ENCODE results near the gene DEPDC4. TPM values are rescaled to one million over a fixed set of nuclear protein-coding genes. Genes with fewer than 3 reads are reported as not detected.
A peak's percentile ranks its signal among the peaks of the same experiment; 100 is the strongest.

Gene DEPDC4
- total RNA-seq, 1 donor from 2014 or later = 0.47 TPM

GRCh38 chr12:100208834-100209233, 58.0 kb downstream of the DEPDC4 start:
- intact Hi-C loops (cut with micrococcal nuclease) = no loop called here
- no peak for DNase-seq
- Histone ChIP-seq H3K27ac (replicated peaks) (no peak overlapping the region), H3K27me3 (ENCODE audit: low read depth) (no peaks in the 10 kb centered on the region), H3K9me3 (replicated peaks) (no peaks in the 10 kb centered on the region), H3K36me3 (peaks cover 82% of the 10 kb centered on the region), H3K4me1 (no peaks in the 10 kb centered on the region), H3K4me3 (no peak overlapping the region)
- TF ChIP-seq CTCF (IDR thresholded peaks at IDR 0.05; ENCODE audit: borderline replicate concordance) = no peak

GRCh38 chr12:100207311-100207710, 59.6 kb downstream of the DEPDC4 start:
- no peak overlapping the region for H3K4me3 ChIP-seq
- H3K9me3 ChIP-seq (replicated peaks) = no peaks in the 10 kb centered on the region
- no peak for DNase-seq
- intact Hi-C loops (cut with micrococcal nuclease) = no loop called here
- H3K27me3 ChIP-seq (ENCODE audit: low read depth) = no peaks in the 10 kb centered on the region
- H3K36me3 ChIP-seq = peaks cover 71% of the 10 kb centered on the region
- peaks cover 3% of the 10 kb centered on the region for H3K4me1 ChIP-seq
- TF ChIP-seq CTCF (IDR thresholded peaks at IDR 0.05; ENCODE audit: borderline replicate concordance) = no peak
- H3K27ac ChIP-seq (replicated peaks) = no peak overlapping the region

- no peak for TF ChIP-seq CTCF (IDR thresholded peaks at IDR 0.05; ENCODE audit: borderline replicate concordance)
- peaks cover 17% of the 10 kb centered on the region for H3K36me3 ChIP-seq
- H3K4me1 ChIP-seq = peaks cover 35% of the 10 kb centered on the region
- intact Hi-C loops (cut with micrococcal nuclease) = no loop called here
- DNase-seq = no peak
- H3K9me3 ChIP-seq (replicated peaks) = no peaks in the 10 kb centered on the region
- H3K27ac ChIP-seq (replicated peaks) = no peak overlapping the region
- no peaks in the 10 kb centered on the region for H3K27me3 ChIP-seq (ENCODE audit: low read depth)
- peak overlapping the region; percentile 93 for H3K4me3 ChIP-seq
These were observed 65.1 kb downstream of the DEPDC4 start for GRCh38 chr12:100201604-100202423.

GRCh38 chr12:100200463-100201181, 66.3 kb downstream of the DEPDC4 start, which contains the start of gene ACTR6:
Gene ACTR6, plus strand, starts transcription at chr12:100200815. Its CDS starts 37 bp downstream, at chr12:100200852.
- no peaks in the 10 kb centered on the region for H3K27me3 ChIP-seq (ENCODE audit: low read depth)
- H3K9me3 ChIP-seq (replicated peaks) = no peaks in the 10 kb centered on the region
- H3K36me3 ChIP-seq = peaks cover 5% of the 10 kb centered on the region
- no peak for TF ChIP-seq CTCF (IDR thresholded peaks at IDR 0.05; ENCODE audit: borderline replicate concordance)
- H3K4me3 ChIP-seq = peak within 1 kb of the TSS; percentile 93
- H3K4me1 ChIP-seq = peaks cover 35% of the 10 kb centered on the region
- DNase-seq = peak; percentile 95
- peak within 1 kb of the TSS; percentile 83 for H3K27ac ChIP-seq (replicated peaks)
- intact Hi-C loops (cut with micrococcal nuclease) = no loop called here

- Histone ChIP-seq H3K36me3 (no peaks in the 10 kb centered on the region), H3K27me3 (ENCODE audit: low read depth) (no peaks in the 10 kb centered on the region), H3K4me3 (peak overlapping the region; percentile 93), H3K9me3 (replicated peaks) (no peaks in the 10 kb centered on the region), H3K4me1 (peaks cover 35% of the 10 kb centered on the region), H3K27ac (replicated peaks) (peak overlapping the region; percentile 83)
- TF ChIP-seq CTCF (IDR thresholded peaks at IDR 0.05; ENCODE audit: borderline replicate concordance) = no peak
- peak; percentile 66 for DNase-seq
- intact Hi-C loops (cut with micrococcal nuclease) = no loop called here
These were observed 67.3 kb downstream of the DEPDC4 start for GRCh38 chr12:100199347-100200149.

Measured in left ventricle myocardium inferior (tissue), 1 donor.